Transverse colon (tissue), 4 donors: Measurements from ENCODE around the gene TMEM252. TPM values are rescaled to one million over a fixed set of nuclear protein-coding genes. Genes with fewer than 3 reads are reported as not detected.
A peak's percentile ranks its signal among the peaks of the same experiment; 100 is the strongest.

ENCODE experiments used
- DNase-seq: peaks from one replicate; pipeline ENCODE4 v3.0.0-alpha.2; 2019
- H3K27ac ChIP-seq, 4 donors: fragments of 200-600 bp; sonication (generic); 2 replicates each; pipeline ENCODE4 v1.5.1; 2016 to 2018; ENCODE audit warnings: inconsistent platforms in 4 of 4
- H3K27me3 ChIP-seq: fragments of 200-600 bp; sonication (generic); 2 replicates; pipeline ENCODE4 v1.5.1; 2017; ENCODE audit warnings: inconsistent platforms
- H3K36me3 ChIP-seq, 4 donors: fragments of 200-600 bp; sonication (generic); 2 replicates each; pipeline ENCODE4 v1.5.1; 2017 to 2019; ENCODE audit warnings: inconsistent platforms in 4 of 4
- H3K4me1 ChIP-seq, 4 donors: fragments of 200-600 bp; sonication (generic); 2 replicates each; pipeline ENCODE4 v1.5.1; 2017 to 2020; ENCODE audit warnings: inconsistent platforms in 4 of 4
- H3K4me3 ChIP-seq, 4 donors: fragments of 200-600 bp; sonication (generic); 1 replicate in 1 of 4; 2 replicates in 3 of 4; pipeline versions ENCODE4 v1.5.1 to v1.6.1; 2017 to 2019; ENCODE audit warnings: inconsistent platforms in 4 of 4
- H3K9me3 ChIP-seq, 2 donors: fragments of 200-600 bp; sonication (generic); 2 replicates each; pipeline ENCODE4 v1.5.1; 2017 to 2019; ENCODE audit warnings: inconsistent platforms in 2 of 2
- EP300 ChIP-seq: sonication (generic); formaldehyde crosslinking; IDR thresholded peaks from one replicate; pipeline ENCODE4 v1.6.1; 2017; ENCODE audit warnings: antibody characterized with exemption, low read depth
- POLR2A ChIP-seq: fragments of 450-650 bp; IDR thresholded peaks from one replicate; pipeline ENCODE4 v1.6.1; 2016; ENCODE audit warnings: antibody characterized with exemption, mild to moderate bottlenecking, moderate library complexity
- POLR2AphosphoS5 ChIP-seq, 3 donors: sonication (generic); formaldehyde crosslinking; IDR thresholded peaks; one replicate each; pipeline ENCODE4 v1.6.1; 2016; ENCODE audit warnings: antibody characterized with exemption in 3 of 3
- WGBS, 2 donors: methylation state at CpG; one replicate each; pipeline ENCODE4 v1.1.5; 2018; ENCODE audit warnings: low coverage in 1 of 2; 5-methylcytosine and 5-hydroxymethylcytosine counted together
- in situ Hi-C, 4 donors: fragments of 200-750 bp; cut with MboI; loops; one replicate each; pipeline versions ENCODE4 v1.15.0 to v1.15.1; 2017; ENCODE audit warnings: low sequenced_read_pairs in 3 of 4, low pct_ligation_motif_present in 1 of 4, low pct_unique_long_range_greater_than_20kb in 1 of 4
- intact Hi-C: fragments of 100-400 bp; cut with DNase I; formaldehyde crosslinking; loops from one replicate; pipeline ENCODE4 v1.15.1; 2023; ENCODE audit warnings: low total_unique reads
- total RNA-seq, 4 donors: library from RNA; depleted of rRNA; stranded (reverse); fragments of >200 nt; gene quantifications; one replicate each; pipeline ENCODE4 v1.1.0, GENCODE V29; 2016
- TF ChIP-seq, protein P1 (sequence below), 5 experiments: fragments of 200-600 bp in 3 of 5; fragments of 450-650 bp in 2 of 5; sonication (generic) in 3 of 5; IDR thresholded peaks; 1 replicate in 2 of 5; 2 replicates in 3 of 5; pipeline ENCODE4 v1.5.1; 2016 to 2017; ENCODE audit warnings: antibody characterized with exemption in 5 of 5, inconsistent platforms in 3 of 5, mild to moderate bottlenecking in 2 of 5, moderate library complexity in 1 of 5

TMEM252 gene
- total RNA-seq, 4 donors from 2014 or later: 0.48 to 2.3 TPM; not detected in 2

DNA sequence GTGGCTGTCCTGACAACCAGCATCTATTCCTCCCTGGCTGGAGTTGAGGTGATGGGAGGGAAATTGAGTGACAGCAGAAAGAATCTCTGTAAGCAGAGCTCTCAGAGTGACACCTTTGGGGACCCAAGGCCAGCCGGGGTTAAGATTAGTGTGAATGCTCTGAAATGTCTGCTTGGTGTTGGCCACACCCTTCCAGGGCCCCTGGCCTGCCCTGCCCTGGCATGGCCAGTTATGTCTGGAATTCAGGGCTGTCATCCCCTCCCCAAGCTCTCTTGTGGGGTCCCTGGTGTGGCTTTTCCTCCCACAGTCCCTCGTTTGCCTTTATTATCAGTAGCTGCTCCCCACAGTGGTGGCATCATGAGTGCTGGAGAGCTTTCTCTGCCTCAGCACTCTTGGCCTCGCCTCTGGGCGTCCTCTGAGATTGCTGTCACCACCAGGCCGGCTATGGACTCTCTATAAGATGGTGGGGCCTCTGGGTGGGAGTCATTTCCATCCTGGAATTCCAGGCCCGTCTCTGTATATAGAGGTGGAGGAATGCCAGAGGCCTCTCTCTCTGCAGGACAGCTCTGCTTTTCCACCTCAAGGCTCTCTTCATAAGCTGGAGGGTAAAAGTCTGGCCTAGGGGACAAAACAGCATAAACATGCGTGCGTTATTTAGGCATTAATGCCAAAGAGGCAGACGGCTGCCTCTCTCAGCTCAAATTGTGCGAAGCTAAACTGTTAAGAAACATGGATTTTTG, 3.6 kb downstream of the TMEM252 start:
- no peaks in the 10 kb centered on the region for H3K9me3 ChIP-seq
- TF ChIP-seq POLR2A (no peak), POLR2AphosphoS5 (IDR thresholded peaks at IDR 0.05) (no peak)
- TF ChIP-seq, protein P1, sequence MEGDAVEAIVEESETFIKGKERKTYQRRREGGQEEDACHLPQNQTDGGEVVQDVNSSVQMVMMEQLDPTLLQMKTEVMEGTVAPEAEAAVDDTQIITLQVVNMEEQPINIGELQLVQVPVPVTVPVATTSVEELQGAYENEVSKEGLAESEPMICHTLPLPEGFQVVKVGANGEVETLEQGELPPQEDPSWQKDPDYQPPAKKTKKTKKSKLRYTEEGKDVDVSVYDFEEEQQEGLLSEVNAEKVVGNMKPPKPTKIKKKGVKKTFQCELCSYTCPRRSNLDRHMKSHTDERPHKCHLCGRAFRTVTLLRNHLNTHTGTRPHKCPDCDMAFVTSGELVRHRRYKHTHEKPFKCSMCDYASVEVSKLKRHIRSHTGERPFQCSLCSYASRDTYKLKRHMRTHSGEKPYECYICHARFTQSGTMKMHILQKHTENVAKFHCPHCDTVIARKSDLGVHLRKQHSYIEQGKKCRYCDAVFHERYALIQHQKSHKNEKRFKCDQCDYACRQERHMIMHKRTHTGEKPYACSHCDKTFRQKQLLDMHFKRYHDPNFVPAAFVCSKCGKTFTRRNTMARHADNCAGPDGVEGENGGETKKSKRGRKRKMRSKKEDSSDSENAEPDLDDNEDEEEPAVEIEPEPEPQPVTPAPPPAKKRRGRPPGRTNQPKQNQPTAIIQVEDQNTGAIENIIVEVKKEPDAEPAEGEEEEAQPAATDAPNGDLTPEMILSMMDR (IDR thresholded peaks at IDR 0.05): no peak
- H3K27ac ChIP-seq: peak overlapping the region; percentile 54 to 78 (median 70)
- H3K27me3 ChIP-seq: no peaks in the 10 kb centered on the region
- no peak overlapping the region for H3K4me3 ChIP-seq
- in situ Hi-C loops: no loop called here
- WGBS, 2 donors: 71 to 89% methylated on average over 9 to 10 of the region's 10 CpGs
- no peak for DNase-seq
- intact Hi-C loops: no loop called here
- peaks cover 15 to 30% (median 22%) of the 10 kb centered on the region in 4 donors for H3K4me1 ChIP-seq
- no peaks in the 10 kb centered on the region for H3K36me3 ChIP-seq

DNA sequence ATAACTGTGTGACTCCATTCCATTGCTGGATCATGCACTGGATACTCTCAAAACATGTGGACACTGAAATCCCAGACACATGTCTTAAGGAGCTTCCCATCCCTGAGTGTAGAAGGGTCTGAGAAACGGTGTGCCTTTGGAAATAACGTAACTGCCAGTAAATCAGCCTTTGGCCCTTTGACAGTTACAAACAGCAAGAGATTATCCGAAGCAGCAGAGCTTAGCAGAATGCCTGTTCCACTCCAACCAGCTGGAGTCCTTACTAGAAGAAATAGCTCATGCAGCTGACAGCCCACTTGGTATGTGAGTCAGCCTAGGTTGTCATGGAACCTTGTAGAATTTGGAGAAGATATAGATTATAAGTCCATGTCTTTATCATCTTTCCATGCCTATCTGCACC, 7.0 kb downstream of the TMEM252 start:
- no peak for DNase-seq
- Histone ChIP-seq H3K9me3 (no peaks in the 10 kb centered on the region), H3K4me1 (peaks cover 7 to 33% (median 10%) of the 10 kb centered on the region in 4 donors), H3K4me3 (no peak overlapping the region), H3K27ac (peak overlapping the region in 3 of 4 donors; percentile 26 to 80 (median 78)), H3K27me3 (no peaks in the 10 kb centered on the region), H3K36me3 (no peaks in the 10 kb centered on the region)
- no peak for TF ChIP-seq EP300
- peak in 1 of 3 donors; percentile 22 for TF ChIP-seq POLR2AphosphoS5 (IDR thresholded peaks at IDR 0.05)
- in situ Hi-C loops: no loop called here
- 74% methylated on average over 3 of the region's 3 CpGs; no CpG with 5 or more reads in 1 of the 2 donors for WGBS, 2 donors
- intact Hi-C loops: loop anchor here (5.0 kb wide), 1 partner anchor 174 kb away; the partner anchor contains the start of gene PIP5K1B

DNA sequence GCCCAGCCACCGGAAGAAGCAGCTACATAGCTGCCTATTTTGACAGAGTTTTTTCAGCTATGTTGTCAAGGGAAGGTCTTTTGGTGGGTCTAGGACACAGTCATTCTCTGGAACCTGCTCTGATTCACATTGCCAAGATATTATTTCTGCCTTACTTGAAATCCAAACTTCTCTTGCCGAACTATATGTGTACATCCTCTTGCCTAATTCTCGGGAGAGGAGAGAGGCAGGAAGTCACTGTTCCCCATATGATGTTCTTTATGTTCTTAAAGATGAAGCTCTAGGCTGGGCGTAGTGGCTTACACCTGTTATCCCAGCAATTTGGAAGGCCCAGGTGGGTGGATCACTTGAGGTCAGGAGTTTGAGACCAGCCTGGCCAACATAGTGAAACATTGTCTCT, 8.6 kb downstream of the TMEM252 start:
- Histone ChIP-seq H3K9me3 (no peaks in the 10 kb centered on the region), H3K4me1 (peaks cover 6 to 25% (median 8%) of the 10 kb centered on the region in 4 donors), H3K36me3 (no peaks in the 10 kb centered on the region), H3K27me3 (no peaks in the 10 kb centered on the region), H3K27ac (peak overlapping the region; percentile 55 to 80 (median 71)), H3K4me3 (no peak overlapping the region)
- intact Hi-C loops: loop anchor here (5.0 kb wide), 1 partner anchor 175 kb away; the partner anchor contains the start of gene PIP5K1B
- TF ChIP-seq, protein P1 (IDR thresholded peaks at IDR 0.05): no peak
- TF ChIP-seq EP300: no peak
- in situ Hi-C loops: no loop called here
- 85 to 100% methylated on average over 2 to 4 of the region's 4 CpGs for WGBS, 2 donors
- DNase-seq: no peak

DNA sequence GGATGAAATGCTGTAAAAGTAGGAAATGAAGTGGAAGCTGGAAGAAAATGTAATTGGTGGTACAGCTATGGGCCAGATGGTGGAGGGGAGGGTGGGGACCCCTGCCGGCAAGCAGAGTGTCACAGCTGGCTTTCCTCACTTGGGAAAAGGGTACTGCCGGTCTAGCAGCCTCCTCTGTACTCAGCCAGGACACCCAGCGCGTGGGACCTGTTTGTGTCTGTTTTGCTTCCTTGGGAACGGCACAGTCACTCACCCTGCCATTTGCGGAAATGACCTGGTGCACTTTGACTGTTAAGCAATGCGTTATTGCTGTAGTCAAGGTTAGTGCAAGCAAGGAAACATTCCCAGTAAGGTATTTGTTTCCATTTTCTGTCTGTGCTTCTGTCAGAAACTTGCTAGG, 10.1 kb downstream of the TMEM252 start:
- peak; percentile 85 for DNase-seq
- intact Hi-C loops (loop anchor here (5.0 kb wide), 1 partner anchor 177 kb away; the partner anchor contains the start of gene PIP5K1B), in situ Hi-C loops (no loop called here)
- peak; percentile 23 for TF ChIP-seq POLR2A
- TF ChIP-seq EP300: peak; percentile 80
- TF ChIP-seq POLR2AphosphoS5 (IDR thresholded peaks at IDR 0.05): peak; percentile 50 to 78 (median 69)
- TF ChIP-seq, protein P1 (IDR thresholded peaks at IDR 0.05): peak in 2 of 5 experiments; percentile 13 to 25
- peak overlapping the region; percentile 55 to 80 (median 71) for H3K27ac ChIP-seq
- H3K9me3 ChIP-seq: no peaks in the 10 kb centered on the region
- 31 to 45% methylated on average over 2 to 7 of the region's 7 CpGs for WGBS, 2 donors
- no peak overlapping the region for H3K4me3 ChIP-seq
- no peaks in the 10 kb centered on the region for H3K36me3 ChIP-seq
- H3K4me1 ChIP-seq: peaks cover 0 to 22% (median 8%) of the 10 kb centered on the region in 4 donors
- no peaks in the 10 kb centered on the region for H3K27me3 ChIP-seq
